Measurements from ENCODE around the gene ILDR1.

The ILDR1 gene

GRCh38 chr3:122014741-122015140 is 7.3 kb downstream of the ILDR1 start:
- Histone ChIP-seq H3K4me3 (ENCODE audit: low read depth in 1 of 2, low read length in 2 of 2) (no peak overlapping the region), H3K4me2 (ENCODE audit: insufficient read depth, low read length) (no peak overlapping the region), H3K27me3 (ENCODE audit: insufficient read depth, low read length, poor library complexity) (peaks cover 11% of the 10 kb centered on the region), H3K27ac (ENCODE audit: low read length) (no peak overlapping the region), H3K9me3 (ENCODE audit: insufficient read depth, low read length, severe bottlenecking) (no peaks in the 10 kb centered on the region), H2AFZ (ENCODE audit: low read depth, low read length) (no peak overlapping the region), H3K4me1 (ENCODE audit: insufficient read depth, low read length) (no peaks in the 10 kb centered on the region), H3K9ac (ENCODE audit: low read depth, low read length) (no peak overlapping the region), H3K79me2 (ENCODE audit: insufficient read depth, low read length) (no peaks in the 10 kb centered on the region), H4K20me1 (ENCODE audit: insufficient read depth, low read length) (no peaks in the 10 kb centered on the region), H3K36me3 (ENCODE audit: insufficient read depth, low read length) (no peaks in the 10 kb centered on the region)
- ATAC-seq (ENCODE audit: insufficient read depth, low read depth) (no peak), DNase-seq (no peak)
- no peak for TF ChIP-seq EZH2 (IDR thresholded peaks at IDR 0.05; ENCODE audit: borderline replicate concordance, low read depth, low read length, severe bottlenecking)
- no peak for TF ChIP-seq CTCF (IDR thresholded peaks at IDR 0.05; ENCODE audit: borderline replicate concordance, extremely low read depth, low read length, poor library complexity, severe bottlenecking)

GRCh38 chr3:122013448-122013925 is 8.6 kb downstream of the ILDR1 start:
- no peaks in the 10 kb centered on the region for H3K79me2 ChIP-seq (ENCODE audit: insufficient read depth, low read length)
- H3K9ac ChIP-seq (ENCODE audit: low read depth, low read length) = no peak overlapping the region
- no peaks in the 10 kb centered on the region for H3K36me3 ChIP-seq (ENCODE audit: insufficient read depth, low read length)
- peaks cover 8% of the 10 kb centered on the region for H3K27me3 ChIP-seq (ENCODE audit: insufficient read depth, low read length, poor library complexity)
- TF ChIP-seq EZH2 (IDR thresholded peaks at IDR 0.05; ENCODE audit: borderline replicate concordance, low read depth, low read length, severe bottlenecking) = no peak
- TF ChIP-seq CTCF (IDR thresholded peaks at IDR 0.05; ENCODE audit: borderline replicate concordance, extremely low read depth, low read length, poor library complexity, severe bottlenecking) = no peak
- H3K4me3 ChIP-seq (ENCODE audit: low read depth in 1 of 2, low read length in 2 of 2) = no peak overlapping the region
- ATAC-seq (ENCODE audit: insufficient read depth, low read depth) (no peak), DNase-seq (no peak)
- H3K4me2 ChIP-seq (ENCODE audit: insufficient read depth, low read length) = no peak overlapping the region
- no peaks in the 10 kb centered on the region for H4K20me1 ChIP-seq (ENCODE audit: insufficient read depth, low read length)
- no peaks in the 10 kb centered on the region for H3K4me1 ChIP-seq (ENCODE audit: insufficient read depth, low read length)
- H2AFZ ChIP-seq (ENCODE audit: low read depth, low read length) = no peak overlapping the region
- no peaks in the 10 kb centered on the region for H3K9me3 ChIP-seq (ENCODE audit: insufficient read depth, low read length, severe bottlenecking)
- no peak overlapping the region for H3K27ac ChIP-seq (ENCODE audit: low read length)

GRCh38 chr3:122012821-122013220 is 9.2 kb downstream of the ILDR1 start:
- Histone ChIP-seq H3K4me2 (ENCODE audit: insufficient read depth, low read length) (no peak overlapping the region), H3K9ac (ENCODE audit: low read depth, low read length) (no peak overlapping the region)
- DNase-seq = no peak

More at GRCh38 chr3:122012821-122013220, 9.2 kb downstream of the ILDR1 start:
- Histone ChIP-seq H3K9me3 (ENCODE audit: insufficient read depth, low read length, severe bottlenecking) (no peaks in the 10 kb centered on the region), H3K36me3 (ENCODE audit: insufficient read depth, low read length) (no peaks in the 10 kb centered on the region), H3K27me3 (ENCODE audit: insufficient read depth, low read length, poor library complexity) (peaks cover 8% of the 10 kb centered on the region), H3K27ac (ENCODE audit: low read length) (no peak overlapping the region), H3K79me2 (ENCODE audit: insufficient read depth, low read length) (no peaks in the 10 kb centered on the region), H3K4me3 (ENCODE audit: low read depth in 1 of 2, low read length in 2 of 2) (no peak overlapping the region), H3K4me1 (ENCODE audit: insufficient read depth, low read length) (no peaks in the 10 kb centered on the region), H2AFZ (ENCODE audit: low read depth, low read length) (no peak overlapping the region), H4K20me1 (ENCODE audit: insufficient read depth, low read length) (no peaks in the 10 kb centered on the region)
- no peak for ATAC-seq (ENCODE audit: insufficient read depth, low read depth)
- TF ChIP-seq EZH2 (IDR thresholded peaks at IDR 0.05; ENCODE audit: borderline replicate concordance, low read depth, low read length, severe bottlenecking) (no peak), CTCF (IDR thresholded peaks at IDR 0.05; ENCODE audit: borderline replicate concordance, extremely low read depth, low read length, poor library complexity, severe bottlenecking) (no peak)
